Activated CD4-positive, alpha-beta T cell treated with anti-CD3 and anti-CD28 coated beads, Interleukin-2, Interleukin-6, amounts not matched to agents 100 ng/mL and 50 ng/mL, durations not matched to agents 16 hours and 8 hours (primary cell): ENCODE results near the gene KSR1.

Source experiments
- DNase-seq: peaks from one replicate; pipeline ENCODE4 v3.0.0-alpha.2; 2020

KSR1 gene

DNA sequence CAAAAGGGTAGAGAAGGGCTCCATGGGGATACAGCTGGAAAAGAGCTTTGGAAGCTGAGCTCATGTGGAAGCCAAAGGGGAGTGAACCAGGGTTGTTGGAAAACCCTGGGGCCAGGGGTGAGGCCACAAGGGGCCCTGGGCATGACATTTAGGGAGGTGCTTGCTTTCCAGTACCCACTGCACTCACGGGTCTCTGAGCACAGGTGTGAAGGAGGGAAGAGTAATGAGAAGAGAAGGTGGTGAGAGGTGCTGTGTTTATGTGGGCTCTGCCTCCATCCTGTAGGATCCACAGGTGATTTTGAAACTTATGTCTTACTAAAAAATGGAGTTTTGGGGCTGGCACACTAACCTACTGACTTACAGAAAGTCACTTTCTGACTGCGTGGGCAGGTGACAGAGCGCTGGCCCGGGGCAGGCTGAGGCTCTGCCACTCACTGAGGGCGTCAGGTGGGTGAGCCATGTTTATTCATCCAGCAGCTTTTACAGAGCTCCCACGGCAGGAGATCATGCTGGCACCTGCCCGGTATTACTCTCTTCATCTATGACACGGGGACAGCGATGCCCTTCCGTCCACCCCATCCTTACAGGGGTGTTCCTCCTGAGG lies 18.9 kb downstream of the KSR1 start:
- peak; percentile 76 for DNase-seq

DNA sequence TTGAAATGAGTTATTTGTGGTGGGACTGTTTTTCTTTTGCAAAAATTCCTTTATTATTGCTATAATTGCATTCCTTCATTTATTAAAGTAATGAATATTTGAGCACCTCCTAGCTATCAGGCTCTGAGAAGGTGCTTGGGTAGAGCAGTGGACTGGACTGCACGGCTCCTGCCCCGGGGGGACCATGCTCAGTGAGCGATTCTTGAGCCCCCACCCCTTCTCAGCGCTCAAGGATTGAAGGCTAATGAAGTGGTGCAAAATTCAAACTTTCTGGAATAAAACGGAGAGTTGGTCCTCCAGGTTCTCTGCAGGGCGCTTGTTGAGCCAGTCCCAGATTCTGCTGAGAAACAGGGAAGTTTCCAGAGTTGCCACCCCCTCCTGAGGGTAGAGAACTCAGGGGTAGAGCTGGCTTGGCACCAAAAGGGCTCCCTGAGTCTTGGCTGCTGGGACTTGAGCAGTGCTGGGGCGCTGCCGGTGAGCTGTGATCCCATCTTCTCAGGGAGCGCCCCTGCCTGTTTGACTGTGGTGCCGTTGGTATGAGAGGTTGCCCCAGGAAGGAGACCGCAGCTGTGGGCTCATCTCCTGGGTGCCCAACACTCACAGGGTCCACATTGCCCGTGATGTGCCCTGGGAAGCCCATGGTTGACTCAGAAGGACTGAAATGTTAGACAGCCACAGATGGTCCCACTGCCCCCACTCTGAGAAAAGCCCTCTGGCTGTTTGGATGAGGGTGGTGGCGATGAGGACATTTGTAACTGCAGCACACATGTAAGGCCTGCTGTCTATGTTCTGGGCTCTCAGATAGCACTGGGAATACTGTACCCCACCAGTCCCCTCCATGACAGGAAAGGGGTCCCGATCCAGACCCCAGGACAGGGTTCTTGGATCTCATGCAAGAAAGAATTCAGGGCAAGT lies 20.0 kb downstream of the KSR1 start:
- DNase-seq: no peak

DNA sequence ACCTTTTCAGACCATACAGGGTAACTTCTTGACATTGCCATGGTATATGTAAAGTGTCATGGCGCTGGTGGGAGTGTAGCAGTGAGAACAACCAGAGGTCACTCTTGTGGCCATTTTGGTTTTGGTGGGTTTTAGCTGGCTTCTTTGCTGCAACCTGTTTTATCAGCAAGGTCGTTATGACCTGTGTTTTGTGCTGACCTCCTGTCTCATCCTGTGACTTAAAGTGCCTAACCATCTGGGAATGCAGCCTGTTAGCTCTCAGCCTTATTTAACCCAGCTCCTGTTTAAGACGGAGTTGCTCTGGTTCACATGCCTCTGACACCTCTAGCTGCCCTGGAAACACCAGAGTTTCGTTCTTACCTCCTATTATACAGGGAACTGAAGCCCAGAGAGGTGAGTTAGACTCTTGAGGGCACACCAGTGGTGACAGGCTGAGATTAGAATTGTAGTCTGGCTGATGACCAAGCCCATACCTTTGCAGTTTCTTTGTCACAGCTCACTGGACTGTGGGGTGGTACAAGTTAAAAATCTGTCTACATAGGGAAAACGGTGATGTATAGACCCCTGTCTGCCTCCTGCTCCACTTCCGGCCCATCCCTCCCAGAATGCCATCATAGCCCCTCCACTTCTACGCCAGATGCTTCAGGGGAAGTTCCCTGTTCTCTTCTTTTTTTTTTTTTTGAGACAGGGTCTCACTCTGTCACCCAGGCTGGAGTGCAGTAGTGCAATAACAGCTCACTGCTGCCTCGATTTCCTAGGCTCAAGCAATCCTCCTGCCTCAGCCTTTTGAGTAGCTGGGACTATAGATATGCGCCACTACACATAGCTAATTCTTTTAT lies 21.0 kb downstream of the KSR1 start:
- peak; percentile 47 for DNase-seq

DNA sequence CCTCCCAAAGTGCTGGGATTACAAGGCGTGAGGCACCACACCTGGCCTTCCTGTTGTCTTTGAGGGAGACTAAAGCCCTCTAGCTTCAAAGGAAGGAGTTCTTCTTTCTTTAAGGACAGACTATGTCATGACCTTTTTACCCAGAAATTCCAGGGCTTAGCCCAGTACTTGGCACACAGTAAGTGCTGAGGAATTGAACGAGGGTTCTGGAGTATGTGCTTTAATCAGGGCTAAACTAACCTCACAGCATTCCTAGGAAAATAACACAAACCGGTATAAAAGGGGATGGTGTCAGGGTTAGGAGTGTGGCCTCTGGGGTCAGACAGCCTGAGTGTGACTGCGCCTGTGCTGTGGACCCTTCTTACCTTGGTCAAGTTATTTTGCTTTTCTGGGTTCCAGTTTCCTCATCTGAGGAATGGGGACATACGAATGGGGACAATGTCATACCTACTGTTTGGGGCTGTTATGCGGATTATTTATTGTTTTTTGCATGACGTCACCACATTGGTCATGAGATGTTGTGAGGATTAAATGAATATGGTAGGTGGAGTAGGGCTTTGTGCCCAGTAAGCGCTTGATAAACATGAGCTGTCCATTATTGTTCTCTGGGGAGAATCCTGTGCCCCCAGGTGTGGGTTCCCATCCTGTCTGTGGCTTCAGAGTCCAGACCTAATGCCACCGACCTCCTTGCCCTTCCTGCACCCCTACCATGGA lies 21.9 kb downstream of the KSR1 start:
- no peak for DNase-seq

DNA sequence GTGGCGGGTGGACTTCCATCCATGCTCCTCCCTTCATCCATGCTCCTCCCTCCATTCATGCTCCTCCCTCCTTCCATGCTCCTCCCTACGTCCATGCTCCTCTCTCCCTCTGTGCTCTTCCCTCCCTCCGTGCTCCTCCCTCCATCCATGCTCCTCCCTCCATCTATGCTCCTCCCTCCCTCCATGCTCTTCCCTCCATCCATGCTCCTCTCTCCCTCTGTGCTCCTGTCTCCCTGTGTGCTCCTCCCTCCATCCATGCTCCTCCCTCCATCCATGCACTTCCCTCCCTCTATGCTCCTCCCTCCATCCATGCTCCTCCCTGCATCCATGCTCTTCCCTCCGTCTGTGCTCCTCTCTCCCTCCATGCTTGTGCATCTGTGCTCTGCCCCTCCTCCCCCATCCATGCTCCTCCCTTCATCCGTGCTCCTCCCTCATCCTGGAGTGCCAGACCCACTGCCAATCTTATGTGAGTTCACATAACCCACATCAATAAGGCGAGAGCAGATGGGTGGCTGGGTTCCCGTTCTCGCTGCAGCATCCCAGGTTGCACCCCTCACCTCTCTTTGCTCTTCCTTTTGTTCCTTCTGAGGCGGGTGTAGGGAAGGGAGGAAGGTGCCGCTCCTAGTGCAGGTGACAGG lies 22.8 kb downstream of the KSR1 start:
- DNase-seq: no peak

DNA sequence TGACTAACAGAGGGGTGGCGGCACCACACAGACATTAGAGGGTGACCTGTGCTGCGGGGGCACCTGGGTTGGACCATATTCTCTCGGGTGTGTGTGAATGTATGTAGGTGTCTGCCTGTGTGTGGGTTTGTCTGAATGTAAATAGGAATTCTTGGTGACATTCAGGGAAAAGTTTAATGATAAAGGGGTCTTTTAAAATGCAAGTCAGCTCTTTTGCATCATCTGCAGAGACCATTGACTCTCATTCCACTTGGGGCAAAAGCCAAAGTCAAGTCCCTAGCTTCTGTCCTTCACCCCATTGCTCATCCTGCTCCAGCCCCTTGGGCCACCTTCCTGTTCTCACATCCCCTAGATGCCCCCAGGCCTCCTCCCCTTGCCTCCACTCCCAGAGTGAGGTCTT lies 23.6 kb downstream of the KSR1 start:
- DNase-seq: no peak

DNA sequence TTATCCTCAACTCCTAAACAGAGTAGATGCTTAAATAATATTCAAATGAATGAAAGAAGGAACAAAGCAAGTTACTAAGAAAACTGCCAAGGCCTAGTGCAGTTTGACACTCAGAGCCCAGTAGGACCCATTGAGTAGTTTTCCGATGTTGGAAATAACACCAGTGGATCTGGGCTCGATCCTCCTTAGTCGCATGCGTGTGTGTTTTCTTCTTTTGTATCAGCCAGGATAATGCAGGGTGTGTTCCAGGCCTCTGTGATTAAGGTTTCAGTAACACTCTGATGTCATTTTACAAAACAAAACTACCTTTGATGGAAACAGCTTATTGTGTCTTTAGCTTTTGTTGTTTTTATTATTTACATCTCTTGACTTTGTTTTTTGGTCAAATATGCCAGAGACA lies 24.5 kb downstream of the KSR1 start:
- DNase-seq: no peak

DNA sequence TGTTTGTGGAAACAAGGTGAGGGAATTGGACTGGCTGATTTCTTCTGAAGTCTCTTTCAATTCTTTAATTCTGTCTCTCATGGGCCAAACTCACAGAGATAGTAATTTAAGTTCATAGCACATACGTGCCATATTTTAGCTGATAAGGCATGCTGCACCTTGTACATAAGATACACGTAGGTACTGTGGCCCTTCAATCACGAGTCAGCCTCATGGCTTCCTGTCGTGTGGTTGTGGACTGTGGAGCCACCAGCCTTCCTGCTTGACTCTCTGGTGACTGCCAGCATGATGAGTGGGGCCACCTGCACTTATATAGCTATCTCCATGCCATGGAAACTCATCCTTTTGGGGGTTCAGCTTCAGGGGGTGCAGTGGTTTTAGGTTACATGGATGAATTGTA lies 25.1 kb downstream of the KSR1 start:
- DNase-seq: peak; percentile 77

DNA sequence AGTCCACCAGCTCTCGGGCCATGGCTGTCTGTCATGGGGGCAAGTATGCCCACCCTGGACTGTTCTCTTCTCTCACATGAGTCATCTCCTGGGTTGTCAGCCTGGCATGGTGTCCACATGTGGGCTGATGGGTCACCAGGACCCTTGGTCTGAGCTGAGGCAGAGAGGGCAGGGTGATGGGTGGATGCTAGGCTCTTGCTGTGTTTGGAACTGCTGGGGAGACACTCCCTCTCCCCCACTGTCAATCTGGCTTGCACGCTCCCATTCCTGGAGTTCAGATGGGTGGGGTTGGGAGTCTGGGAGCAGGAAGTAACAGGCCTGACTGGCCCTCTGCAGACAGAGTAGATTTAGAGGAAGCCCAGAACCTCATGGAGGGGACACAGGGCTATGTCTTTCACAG lies 28.9 kb downstream of the KSR1 start:
- no peak for DNase-seq

DNA sequence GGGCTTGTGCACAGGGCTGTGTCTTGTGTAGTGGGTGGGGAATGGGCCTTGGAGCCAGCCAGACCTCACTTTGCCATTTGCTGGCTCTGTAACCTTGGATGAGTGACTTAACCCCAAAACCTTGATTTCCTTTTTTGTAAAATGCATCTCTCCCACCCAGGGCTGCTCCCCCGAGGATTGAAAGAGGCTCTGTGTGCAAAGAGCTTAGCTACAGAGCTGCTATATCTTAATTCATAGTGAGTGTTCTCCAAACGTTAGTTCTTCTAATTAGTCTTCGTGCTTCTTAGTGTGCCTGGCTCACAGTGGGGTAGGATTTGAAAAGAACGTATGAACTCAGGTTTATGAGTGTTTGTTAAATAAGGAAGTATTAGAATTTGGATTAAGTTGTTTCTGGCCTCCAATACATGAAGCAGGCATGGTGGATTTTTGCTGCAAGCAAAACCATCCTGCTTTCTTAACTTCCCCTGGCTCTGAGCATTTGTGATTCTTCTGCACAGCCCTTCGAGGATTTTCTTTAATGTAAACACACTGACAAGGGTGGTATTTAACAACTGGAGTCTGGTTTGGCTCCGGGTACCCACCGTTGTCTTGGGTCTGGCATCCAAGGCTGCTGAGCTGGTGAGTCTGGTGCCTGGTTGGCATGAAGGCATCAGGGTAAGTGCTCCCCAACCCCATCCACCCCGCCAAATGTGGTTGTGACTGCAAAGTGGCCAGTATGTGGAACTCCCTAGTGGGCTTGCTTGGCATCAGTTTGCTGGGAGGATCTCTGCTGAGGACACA lies 29.7 kb downstream of the KSR1 start:
- DNase-seq: no peak

DNA sequence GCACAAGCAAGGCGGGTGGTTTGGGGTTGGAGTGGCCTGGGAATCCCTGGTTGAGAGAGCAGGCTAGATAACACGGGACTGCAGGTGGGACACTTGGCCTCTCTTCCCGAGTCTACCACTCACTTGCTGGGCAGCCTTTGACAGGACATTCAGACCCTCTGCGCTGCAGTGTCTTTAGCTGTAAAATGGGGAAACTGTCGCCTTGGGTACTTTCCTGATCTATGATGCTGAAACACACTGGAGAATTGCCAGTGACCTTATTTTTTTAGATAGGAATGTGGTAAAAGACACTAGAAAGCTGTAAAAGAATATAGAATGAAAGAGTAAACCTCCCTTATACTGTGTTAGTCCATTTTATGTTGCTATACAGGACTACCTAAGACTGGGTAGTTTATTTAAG lies 30.5 kb downstream of the KSR1 start:
- DNase-seq: no peak

DNA sequence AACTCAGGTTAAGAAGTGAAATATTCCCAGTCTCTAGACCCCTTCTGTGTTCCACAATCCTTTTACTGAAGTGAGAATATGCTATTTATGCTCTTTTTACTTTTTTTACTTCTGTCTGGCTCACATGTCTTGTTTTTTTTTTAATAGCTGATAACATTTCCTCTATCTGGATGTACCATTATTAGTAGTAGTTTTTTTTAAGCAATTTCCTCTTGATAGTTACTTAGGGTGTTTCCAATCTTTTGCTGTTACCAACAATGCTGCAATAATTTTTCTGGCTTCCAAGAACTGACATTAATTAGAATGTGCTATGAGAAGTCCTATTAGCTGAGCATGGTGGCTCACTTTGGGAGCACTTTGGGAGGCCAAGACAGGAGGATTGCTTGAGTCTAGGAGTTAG lies 32.0 kb downstream of the KSR1 start:
- DNase-seq: no peak

DNA sequence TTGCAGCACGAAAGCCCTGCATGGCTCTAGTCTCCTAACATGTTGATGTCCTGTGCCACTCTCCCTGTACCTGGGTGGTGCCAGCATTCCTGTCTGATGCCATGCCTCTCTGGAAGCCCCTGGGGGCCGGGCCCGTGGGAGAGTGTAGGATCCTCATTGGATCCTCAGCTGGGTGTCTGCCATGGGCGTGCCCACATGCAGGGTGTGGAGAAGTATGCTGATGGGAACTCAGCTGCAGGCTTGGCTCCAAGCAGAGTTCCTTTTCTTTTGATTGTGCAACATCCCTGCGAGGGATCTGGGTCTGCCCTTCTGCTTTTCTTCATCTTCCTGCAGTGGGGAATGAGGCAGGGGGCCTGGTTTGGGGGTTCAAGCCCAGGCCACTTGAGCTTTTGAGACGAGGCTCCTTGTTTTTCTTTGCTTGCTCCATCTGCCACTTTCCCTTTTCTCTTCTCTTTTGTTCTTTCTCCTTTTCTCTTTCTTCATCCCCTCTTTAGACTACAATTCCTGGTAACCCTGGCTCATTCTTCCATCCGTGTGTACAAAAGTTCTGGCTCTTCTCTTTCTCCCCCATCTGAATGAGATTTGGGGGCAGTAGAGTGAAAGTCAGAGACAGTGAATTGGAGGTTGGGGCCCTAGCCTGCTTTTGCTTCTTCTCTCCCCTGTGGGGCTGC lies 32.9 kb downstream of the KSR1 start:
- no peak for DNase-seq

DNA sequence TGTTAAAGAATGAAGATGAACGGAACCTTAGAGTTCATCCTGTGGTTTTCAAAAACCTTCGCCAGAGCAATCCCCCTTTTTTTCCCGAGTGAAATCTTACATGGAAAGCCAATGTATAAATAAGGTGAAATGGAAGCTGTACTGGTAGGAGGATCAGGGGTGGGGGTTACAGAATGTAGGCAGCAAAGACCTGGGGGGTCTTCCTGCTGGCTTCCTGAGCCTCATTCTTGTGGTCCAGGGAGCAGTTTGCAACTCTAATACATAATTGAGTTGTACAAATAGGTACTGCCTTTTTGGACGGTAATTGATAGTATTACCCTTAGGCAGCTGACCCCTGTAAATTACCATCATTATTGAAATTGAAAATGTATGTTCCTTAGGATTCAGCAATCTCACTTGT lies 34.1 kb downstream of the KSR1 start:
- DNase-seq: no peak

DNA sequence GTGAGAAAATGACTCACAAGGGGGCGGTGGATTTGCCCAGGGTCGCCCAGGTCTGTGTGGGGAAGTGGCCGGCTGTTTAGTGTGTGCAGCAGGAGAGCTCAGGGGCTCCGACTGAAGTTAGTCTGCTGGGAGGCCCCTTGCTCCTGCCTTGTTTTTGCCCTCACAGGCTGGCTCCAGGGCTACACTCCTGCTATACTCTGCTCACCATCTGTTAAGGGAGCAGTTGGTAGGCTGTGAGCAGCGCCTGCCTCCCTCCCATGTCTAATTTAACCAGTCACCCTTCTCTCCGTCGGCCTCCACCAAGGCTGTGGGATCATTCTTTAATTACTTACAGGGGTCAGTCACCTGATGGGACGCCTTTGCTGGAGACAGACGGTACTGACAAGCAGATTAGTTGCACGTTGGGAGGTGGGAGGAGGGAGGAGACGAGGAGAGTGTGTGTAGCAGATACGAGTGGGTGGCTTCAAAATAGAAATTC lies 35.5 kb downstream of the KSR1 start:
- DNase-seq: no peak

DNA sequence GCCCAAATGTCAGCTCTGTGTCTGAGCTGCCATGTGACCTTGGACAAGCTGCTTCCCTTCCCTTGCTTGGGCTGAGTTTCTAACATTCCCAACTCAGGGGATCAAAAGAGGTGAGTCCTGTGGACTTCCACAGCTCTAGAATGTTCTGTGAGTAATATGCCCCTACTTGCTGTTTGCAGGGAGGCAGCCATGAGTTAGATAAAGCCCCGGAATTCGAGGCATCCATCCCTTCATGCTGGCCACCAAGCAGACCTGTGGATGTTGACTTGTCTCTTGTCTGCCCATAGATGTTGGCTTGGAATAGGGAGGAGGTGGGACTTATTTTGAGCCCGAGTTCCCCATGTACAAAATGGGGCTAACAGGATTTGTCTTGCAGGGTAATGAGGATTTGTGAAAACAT lies 36.2 kb downstream of the KSR1 start:
- no peak for DNase-seq

DNA sequence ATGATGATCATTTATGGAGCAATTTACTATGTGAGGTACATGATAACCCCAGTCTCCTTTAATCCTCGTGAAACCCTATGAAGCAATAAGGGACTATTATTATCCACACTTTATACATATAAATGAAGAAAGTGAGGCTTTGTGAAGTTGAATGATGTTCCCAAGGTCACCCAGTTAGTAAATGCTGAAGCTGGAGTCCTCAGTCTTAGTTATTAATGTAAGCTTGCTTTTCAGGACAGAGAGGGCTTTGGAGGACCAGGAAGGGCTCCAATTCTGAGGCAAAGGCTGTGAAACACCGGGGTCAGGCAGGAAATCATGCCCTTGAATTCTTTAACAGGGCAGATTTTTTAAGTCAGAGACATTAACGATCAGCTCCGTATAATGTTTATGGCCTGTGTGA lies 36.8 kb downstream of the KSR1 start:
- no peak for DNase-seq

DNA sequence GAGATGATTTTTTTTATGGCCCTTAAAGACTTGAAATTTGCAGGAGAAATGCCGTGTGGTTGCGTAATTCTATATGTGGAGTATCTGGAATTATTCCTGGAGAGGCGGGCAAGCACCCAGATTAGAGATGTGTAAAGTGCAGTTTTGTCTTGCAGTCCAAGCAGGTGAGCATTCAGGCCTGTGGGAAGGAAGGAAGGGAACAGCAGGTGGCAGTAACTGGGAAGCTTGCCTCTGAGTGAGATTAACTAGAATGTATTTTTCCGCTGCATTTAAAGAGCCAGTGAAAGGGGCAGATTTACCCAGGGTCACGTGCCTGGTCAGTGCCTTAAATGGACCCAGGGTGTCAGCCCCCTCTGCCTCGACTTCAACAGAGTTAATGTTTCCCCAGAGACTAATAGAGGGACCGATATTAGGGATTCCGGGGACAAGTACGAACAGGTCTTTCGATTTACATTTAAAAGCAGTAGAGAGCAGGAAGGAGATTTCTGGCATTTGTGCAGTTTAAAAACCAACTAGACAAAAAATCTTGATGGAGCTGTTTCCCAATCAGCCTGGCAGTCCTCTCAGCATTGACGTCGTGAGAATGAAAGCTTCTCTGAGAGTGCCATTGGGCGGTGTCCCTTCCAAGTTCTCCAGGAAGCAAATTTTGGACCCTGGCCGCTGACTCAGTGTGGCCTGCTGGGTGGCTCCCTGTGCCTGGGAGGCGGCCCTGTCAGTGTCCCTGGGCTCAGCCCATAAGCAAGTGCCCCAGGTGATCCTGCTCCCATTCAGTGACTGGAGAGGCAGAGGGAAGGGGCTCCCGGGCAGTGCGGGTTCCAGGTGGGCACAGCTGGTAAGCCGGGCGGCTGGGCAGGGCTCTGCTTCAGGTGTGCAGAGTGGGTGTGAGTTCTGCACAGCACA lies 38.2 kb downstream of the KSR1 start:
- DNase-seq: no peak

DNA sequence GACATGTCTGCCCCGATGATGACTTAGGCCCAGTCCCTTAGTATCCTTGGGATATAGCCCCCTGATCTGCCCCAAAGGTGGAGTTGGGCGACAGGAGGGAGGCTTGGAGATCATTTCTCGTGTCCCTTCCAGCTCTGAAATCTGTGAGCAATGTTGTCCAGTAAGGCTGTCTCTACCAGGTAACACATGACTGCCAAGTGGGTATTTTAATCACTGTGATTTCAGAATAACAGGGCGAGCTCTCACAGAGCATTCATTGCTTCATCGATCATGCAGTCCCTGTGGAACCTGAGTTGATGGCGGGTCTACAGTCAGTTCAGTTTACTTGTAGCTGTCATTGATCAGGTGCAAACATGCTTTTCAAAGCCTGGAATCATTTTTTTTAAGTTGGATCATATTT lies 39.2 kb downstream of the KSR1 start:
- DNase-seq: no peak

DNA sequence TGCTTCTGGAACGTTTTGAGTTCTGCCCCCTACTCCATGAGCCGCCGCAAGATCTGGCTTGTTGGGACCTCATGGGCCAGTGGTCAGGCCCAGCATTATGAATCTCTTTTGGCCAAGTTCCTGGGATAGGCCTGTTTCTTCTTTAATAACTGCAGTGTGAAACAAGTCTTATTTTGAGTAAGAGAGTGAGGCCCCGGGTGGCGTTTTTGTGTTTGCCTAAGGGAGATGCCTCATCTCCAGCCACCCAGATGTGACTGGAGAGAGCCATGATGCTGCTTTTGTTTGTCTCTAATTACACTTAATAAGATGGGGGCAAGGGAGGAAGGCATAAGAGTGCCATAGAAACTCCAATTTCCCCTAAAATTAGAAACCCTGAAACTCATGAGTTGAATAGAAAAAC lies 39.8 kb downstream of the KSR1 start:
- DNase-seq: no peak
